ENCODE data around the gene POFUT2. TPM values are rescaled to one million over a fixed set of nuclear protein-coding genes. Genes with fewer than 3 reads are reported as not detected.

The POFUT2 gene
- total RNA-seq, 2 experiments from 2014 or later, result 56.6 to 57.2 TPM

- no peak overlapping the region for H3K4me3 ChIP-seq (ENCODE audit: low read length)
- intact Hi-C loops (cut with DNase I, micrococcal nuclease), result no loop called here
- no peaks in the 10 kb centered on the region for H3K4me1 ChIP-seq (ENCODE audit: insufficient read depth, low read length)
- Mint-ChIP-seq H3K27ac (no peak overlapping the region), H3K4me1 (ENCODE audit: low read depth) (no peaks in the 10 kb centered on the region), H3K27me3 (no peaks in the 10 kb centered on the region), H3K9me3 (peaks cover 3% of the 10 kb centered on the region), H3K4me3 (no peak overlapping the region), H3K36me3 (ENCODE audit: low read depth) (peaks cover 94% of the 10 kb centered on the region)
- peaks cover 18% of the 10 kb centered on the region for H3K36me3 ChIP-seq (ENCODE audit: insufficient read depth, low read length)
- POLR2A ChIA-PET, result no interaction called here
- no peaks in the 10 kb centered on the region for H3K9me3 ChIP-seq (ENCODE audit: control insufficient read depth in 1 of 2, insufficient read depth in 1 of 2, low read length in 2 of 2)
- no peaks in the 10 kb centered on the region for H3K27me3 ChIP-seq (ENCODE audit: control insufficient read depth in 1 of 2, insufficient read depth in 2 of 2, low read length in 2 of 2)
- ATAC-seq (ENCODE audit: poor library complexity) (no peak), DNase-seq (no peak)
- TF ChIP-seq, protein P1, sequence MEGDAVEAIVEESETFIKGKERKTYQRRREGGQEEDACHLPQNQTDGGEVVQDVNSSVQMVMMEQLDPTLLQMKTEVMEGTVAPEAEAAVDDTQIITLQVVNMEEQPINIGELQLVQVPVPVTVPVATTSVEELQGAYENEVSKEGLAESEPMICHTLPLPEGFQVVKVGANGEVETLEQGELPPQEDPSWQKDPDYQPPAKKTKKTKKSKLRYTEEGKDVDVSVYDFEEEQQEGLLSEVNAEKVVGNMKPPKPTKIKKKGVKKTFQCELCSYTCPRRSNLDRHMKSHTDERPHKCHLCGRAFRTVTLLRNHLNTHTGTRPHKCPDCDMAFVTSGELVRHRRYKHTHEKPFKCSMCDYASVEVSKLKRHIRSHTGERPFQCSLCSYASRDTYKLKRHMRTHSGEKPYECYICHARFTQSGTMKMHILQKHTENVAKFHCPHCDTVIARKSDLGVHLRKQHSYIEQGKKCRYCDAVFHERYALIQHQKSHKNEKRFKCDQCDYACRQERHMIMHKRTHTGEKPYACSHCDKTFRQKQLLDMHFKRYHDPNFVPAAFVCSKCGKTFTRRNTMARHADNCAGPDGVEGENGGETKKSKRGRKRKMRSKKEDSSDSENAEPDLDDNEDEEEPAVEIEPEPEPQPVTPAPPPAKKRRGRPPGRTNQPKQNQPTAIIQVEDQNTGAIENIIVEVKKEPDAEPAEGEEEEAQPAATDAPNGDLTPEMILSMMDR (IDR thresholded peaks at IDR 0.05), result no peak
- CTCF ChIA-PET, result interaction anchor here (0.7 to 1.5 kb wide), 2 partner anchors 8 to 18 kb away, joined by 3 to 4 read pairs; no protein-coding TSS in a partner anchor
- H3K27ac ChIP-seq (ENCODE audit: low read depth in 1 of 2, low read length in 2 of 2), result no peak overlapping the region
These were observed 72.5 kb downstream of the POFUT2 start for GRCh38 chr21:45215213-45215612.

Other genes with a start within 250 kb of the POFUT2 start
- gene ADARB1, start 213.3 kb downstream of the POFUT2 start, total RNA-seq, result 10 to 100 TPM; 27.5 to 28.6 TPM
- gene COL18A1, start 117.3 kb upstream of the POFUT2 start, total RNA-seq, result 10 to 100 TPM; 15.2 to 16.0 TPM